HK-2 (cell line): ENCODE measurements around the gene EIF4B.
"Not testable (repeated sequence)": the region's sequence is repeated elsewhere in the genome, so short reads cannot be mapped to it uniquely, and the experiment has no call there.

Experiments used
- DNase-seq: peaks from one replicate; pipeline ENCODE4 v3.0.0-alpha.2; 2018; ENCODE audit not compliant: unreplicated experiment

The EIF4B gene

DNA sequence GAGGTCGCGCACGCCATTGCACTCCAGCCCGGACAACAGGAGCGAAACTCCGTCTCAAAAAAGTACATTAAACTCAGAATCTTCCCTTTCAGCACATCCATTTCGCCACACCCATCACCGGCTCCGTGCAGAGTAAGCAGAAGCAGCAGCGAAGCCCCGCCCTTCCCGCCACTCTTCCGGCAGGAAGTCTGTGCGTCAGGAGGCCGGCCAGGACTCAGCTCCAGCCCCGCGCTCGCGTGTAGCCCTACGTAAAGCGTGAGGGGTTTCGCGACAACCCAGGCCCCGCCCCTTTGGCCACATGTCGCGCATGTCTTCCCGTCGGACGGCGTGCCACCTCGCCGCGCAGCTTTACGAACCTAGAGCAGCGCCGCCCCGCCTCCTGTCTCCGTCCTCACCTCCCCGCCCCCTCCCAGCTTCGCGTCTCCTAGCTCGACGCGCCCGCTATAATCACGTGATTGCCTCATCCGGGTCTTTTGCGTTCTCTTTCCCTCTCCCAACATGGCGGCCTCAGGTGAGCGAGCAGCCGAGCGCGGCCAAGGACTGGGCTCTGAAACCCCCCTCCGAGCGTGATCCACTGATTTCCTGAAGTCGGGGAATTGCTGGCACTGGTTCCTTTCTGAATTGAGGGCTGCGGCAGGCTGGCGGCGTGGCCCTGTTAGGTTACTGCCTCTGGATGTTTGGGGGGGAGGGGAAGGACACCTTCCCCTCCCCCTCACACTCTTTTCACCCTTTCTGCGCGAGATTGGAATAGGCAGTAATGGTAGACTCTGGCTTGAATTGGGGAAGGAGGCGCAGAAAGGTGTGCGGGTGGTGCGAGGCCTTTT, at the start of gene EIF4B:
Gene EIF4B (plus strand): TSS at position 471 of the 824 bp plus-strand sequence. CDS start 28 bp downstream, at position 499.
- peak; percentile 99 for DNase-seq

DNA sequence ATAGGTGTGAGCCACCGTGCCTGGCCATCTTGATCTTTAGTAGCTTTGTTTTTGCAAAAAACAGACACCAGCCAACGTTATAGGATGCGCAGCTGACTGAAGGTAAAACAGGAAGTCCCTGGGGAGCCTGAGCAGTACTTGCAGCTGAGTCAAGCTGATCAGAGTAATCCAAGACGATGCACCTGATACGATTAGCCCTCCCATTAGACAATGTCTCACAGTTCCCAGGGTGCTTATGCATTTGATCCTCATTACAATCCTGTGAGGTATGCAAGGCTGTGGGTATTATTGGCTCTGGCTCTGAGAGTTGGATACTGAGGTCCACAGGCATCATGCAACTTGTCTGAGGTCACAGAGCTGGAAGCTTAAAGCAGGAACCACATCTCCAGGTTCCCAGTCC, 49.3 kb upstream of the EIF4B start:
- no peak for DNase-seq

GRCh38 chr12:52964556-52965336, 41.5 kb upstream of the EIF4B start:
- no peak for DNase-seq

GRCh38 chr12:52965337-52965731, 40.9 kb upstream of the EIF4B start:
- no peak for DNase-seq

GRCh38 chr12:52969166-52969795, 37.0 kb upstream of the EIF4B start:
- no peak for DNase-seq

- DNase-seq = no peak
Measured at GRCh38 chr12:52969828-52970569, 36.3 kb upstream of the EIF4B start.

DNA sequence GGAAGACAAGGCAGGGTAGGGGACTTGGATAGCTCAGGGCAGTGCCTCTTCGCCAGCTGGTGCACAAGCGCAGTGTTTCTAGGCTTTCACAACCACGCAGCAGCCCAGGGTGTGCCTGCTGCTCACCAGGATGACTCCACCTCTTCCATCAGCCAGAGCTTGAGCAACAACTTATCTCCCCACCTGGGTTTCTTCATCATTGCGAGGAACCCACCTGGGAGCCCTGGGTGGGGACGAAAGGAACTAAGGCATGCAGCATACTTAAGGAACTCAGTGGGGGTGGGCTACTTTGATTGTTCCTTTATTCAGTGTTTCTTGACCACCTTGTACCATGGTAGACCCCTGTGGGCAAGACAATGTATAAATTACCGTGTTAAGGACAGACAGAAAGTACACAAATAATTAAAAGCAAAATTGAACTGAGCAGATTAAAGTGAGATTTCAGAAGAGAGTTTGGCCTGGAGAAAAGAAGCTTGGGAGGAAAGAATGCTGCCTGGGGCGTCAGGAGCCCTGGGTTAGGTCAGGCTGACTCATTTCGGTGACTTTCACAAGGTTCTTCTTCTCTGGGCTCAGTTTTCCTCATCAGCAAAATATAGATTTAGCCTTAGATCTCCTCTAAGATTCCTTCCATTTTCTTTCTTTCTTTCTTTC, 34.5 kb upstream of the EIF4B start:
- no peak for DNase-seq

- DNase-seq = no peak
Measured at GRCh38 chr12:52975204-52975603, 31.1 kb upstream of the EIF4B start.

GRCh38 chr12:52975820-52976573, 30.3 kb upstream of the EIF4B start:
- no peak for DNase-seq

GRCh38 chr12:52976574-52977071, 29.6 kb upstream of the EIF4B start:
- no peak for DNase-seq

GRCh38 chr12:52977170-52977569, 29.1 kb upstream of the EIF4B start:
- no peak for DNase-seq

- no peak for DNase-seq
Measured at GRCh38 chr12:52980096-52980649, 26.1 kb upstream of the EIF4B start.

- peak; percentile 92 for DNase-seq
Measured at GRCh38 chr12:52980650-52981423, 25.4 kb upstream of the EIF4B start.

DNA sequence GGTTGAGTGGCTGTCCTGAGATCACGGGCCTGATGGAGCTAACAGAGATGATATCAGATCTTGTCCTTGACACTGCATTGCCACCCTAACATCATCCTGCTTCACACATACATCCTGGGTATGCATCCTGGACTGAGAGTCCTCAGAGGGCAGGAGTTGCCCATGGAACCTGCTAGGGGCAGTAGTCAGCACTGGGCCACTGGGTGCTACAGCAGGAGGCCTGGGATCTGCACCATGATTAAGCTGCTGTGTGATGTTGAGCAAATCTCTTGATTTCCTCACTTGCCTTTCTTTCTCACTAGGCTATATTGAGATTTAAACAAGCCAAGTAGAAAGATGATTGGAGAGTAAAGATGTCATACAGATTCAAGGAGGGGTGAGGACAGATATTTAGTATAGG, 22.1 kb upstream of the EIF4B start:
- no peak for DNase-seq

GRCh38 chr12:52988898-52989297, 17.4 kb upstream of the EIF4B start:
- no peak for DNase-seq

DNA sequence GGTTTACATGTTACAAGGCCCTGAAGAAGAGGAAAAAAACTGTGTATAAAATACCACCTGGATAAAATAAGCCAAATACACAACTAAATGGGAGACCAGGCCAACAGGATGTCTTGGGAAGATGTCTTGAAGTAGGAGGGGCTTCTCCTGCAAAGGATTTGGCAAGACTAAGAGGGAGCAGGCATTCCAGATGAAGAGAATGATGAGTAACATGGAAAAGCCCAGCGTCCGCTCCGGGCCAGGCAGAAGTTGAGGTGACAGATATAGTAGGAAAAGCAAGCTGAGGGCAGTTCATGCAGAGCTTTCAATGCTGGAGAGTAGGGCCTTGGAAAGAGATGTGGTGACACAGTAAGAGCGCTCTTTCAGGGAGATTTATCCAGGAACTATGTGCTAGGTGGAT, 16.1 kb upstream of the EIF4B start:
- DNase-seq = no peak

DNA sequence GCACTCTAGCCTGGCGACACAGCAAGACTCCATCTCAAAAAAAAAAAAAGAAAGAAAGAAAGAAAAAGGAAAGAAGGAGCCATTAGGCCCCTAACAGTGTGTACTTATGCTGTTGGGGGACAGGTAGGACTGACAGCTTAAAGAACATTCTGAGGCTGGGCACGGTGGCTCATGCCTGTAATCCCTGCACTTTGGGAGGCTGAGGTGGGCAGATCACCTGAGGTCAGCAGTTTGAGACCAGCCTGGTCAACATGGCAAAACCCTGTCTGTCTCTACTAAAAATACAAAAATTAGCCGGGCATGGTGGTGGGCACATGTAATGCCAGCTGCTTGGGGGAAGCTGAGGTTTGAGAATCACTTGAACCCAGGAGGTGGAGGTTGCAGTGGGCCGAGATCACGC, 14.0 kb upstream of the EIF4B start:
- not testable (repeated sequence) for DNase-seq

DNA sequence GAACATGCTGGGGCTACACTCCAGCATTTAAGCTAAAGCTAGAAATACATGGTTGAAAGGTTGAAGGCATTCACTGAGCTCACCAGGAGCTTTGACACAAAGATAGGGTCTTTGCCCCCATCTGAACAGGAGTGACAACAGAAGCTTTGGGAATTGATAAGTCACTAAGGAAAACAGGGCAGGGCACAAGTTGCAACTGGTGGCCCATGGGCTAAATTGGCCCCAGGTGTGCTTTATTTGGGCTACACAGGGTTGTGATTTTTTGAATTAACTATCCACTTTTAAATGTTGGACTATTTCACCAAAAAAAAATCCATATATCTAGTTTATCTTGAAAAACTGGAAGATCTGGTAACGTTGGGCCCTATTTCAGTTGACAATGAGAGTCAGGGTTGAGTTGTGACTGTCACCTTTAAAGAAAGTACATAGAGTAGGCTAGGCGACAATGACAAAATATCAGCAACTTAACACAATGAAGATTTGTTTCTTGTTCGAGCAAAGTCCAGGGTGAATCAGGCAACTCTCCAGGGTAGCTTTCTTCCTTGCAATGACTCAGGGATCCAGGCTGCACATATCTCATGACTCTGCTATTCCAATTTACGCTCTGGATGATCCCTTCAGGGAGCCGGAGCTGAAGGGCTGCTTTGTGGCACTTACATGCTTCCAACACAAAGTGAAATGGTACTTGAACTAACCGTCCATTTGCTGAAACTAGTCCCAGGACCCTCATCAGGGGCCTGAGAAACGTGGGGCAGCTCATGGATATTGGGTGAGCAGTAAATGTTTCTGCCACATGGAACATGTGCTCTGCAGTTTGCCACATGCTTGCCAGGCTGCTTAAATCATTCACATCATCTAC, 13.3 kb upstream of the EIF4B start:
- DNase-seq = peak; percentile 34

DNA sequence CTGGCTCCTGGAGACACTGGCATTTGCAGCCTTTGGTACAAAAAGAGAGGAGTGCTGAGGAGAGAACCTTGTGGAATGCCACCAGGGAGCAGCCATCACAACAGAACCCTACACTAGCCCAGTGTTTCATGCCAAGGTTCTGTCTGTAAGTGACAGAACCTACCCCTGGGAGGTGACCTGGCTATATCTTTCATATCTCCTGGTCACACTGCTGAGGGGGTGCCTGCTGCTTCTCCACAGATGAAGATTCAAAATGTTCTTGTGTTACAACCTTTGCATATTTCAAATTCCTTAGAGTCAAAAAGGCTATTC, 12.7 kb upstream of the EIF4B start:
- DNase-seq = no peak
